GM06990 (cell line): ENCODE data around the gene LGR6.

Experiments
- DNase-seq: peaks from one replicate; pipeline ENCODE4 v3.0.0-alpha.2; 2011; ENCODE audit not compliant: insufficient read length; ENCODE audit errors: extremely low read depth
- H3K27me3 ChIP-seq: replicated peaks from 2 replicates; pipeline ENCODE4 v1.6.0; 2011; ENCODE audit warnings: low read length; ENCODE audit not compliant: control insufficient read depth, insufficient read depth
- H3K36me3 ChIP-seq: 2 replicates; pipeline ENCODE4 v1.5.1; 2011; ENCODE audit warnings: low read length; ENCODE audit not compliant: control insufficient read depth, insufficient read depth
- H3K4me3 ChIP-seq: replicated peaks from 2 replicates; pipeline ENCODE4 v1.5.1; 2011; ENCODE audit warnings: low read depth, mild to moderate bottlenecking, control low read depth, low read length
- TF ChIP-seq, protein P1 (sequence below): IDR thresholded peaks from 2 replicates; pipeline ENCODE4 v1.5.1; 2011; ENCODE audit warnings: low read length, control low read depth, mild to moderate bottlenecking, inconsistent platforms; ENCODE audit not compliant: insufficient read depth, poor library complexity, severe bottlenecking

The LGR6 gene

DNA sequence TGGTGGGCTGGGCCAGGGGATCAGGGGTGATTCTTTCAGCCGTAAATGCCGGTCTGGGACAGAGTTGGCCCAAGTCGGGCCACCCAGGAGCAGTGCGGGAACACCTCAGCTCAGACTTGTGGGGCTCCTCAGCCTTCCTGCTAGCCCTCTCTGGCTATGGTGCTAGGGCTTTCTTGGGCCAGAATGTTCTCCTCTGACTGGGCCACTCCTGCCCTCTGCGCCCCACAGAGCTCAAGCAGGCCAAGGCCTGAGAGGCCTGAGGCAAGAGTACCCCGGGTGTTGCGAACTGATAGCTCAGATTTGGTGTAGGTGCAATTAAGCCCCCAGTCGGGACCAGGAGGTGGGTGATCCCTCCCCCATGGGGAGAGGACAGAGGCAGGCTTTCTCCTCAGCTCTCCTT lies 51.8 kb downstream of the LGR6 start:
- H3K27me3 ChIP-seq: no peaks in the 10 kb centered on the region; the same call in 1 of the 2 replicates
- no peak for DNase-seq
- H3K4me3 ChIP-seq: no peak overlapping the region
- no peaks in the 10 kb centered on the region for H3K36me3 ChIP-seq
- TF ChIP-seq, protein P1, sequence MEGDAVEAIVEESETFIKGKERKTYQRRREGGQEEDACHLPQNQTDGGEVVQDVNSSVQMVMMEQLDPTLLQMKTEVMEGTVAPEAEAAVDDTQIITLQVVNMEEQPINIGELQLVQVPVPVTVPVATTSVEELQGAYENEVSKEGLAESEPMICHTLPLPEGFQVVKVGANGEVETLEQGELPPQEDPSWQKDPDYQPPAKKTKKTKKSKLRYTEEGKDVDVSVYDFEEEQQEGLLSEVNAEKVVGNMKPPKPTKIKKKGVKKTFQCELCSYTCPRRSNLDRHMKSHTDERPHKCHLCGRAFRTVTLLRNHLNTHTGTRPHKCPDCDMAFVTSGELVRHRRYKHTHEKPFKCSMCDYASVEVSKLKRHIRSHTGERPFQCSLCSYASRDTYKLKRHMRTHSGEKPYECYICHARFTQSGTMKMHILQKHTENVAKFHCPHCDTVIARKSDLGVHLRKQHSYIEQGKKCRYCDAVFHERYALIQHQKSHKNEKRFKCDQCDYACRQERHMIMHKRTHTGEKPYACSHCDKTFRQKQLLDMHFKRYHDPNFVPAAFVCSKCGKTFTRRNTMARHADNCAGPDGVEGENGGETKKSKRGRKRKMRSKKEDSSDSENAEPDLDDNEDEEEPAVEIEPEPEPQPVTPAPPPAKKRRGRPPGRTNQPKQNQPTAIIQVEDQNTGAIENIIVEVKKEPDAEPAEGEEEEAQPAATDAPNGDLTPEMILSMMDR: no peak

DNA sequence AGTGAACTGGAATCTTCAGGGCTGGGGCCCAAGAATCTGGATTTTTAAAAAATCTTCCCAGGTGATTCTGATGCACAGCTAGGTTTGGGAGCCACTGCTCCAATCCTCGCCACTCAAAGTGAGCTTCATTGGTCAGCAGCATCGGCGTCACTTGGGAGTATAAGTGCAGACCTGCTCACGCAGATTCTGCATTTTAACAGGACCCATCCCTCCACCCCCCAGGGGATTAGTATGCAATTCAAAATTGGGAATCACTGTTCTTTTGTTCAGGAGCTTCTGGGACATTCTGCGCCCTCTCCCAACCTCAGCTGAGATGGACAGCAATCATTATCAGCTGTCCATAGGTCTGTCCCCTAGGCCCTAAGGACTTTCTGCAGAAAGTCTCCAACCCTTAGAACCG lies 53.5 kb downstream of the LGR6 start:
- TF ChIP-seq, protein P1: no peak
- no peaks in the 10 kb centered on the region; the same call in none of the 2 replicates for H3K27me3 ChIP-seq
- H3K4me3 ChIP-seq: no peak overlapping the region
- no peaks in the 10 kb centered on the region for H3K36me3 ChIP-seq
- DNase-seq: no peak

DNA sequence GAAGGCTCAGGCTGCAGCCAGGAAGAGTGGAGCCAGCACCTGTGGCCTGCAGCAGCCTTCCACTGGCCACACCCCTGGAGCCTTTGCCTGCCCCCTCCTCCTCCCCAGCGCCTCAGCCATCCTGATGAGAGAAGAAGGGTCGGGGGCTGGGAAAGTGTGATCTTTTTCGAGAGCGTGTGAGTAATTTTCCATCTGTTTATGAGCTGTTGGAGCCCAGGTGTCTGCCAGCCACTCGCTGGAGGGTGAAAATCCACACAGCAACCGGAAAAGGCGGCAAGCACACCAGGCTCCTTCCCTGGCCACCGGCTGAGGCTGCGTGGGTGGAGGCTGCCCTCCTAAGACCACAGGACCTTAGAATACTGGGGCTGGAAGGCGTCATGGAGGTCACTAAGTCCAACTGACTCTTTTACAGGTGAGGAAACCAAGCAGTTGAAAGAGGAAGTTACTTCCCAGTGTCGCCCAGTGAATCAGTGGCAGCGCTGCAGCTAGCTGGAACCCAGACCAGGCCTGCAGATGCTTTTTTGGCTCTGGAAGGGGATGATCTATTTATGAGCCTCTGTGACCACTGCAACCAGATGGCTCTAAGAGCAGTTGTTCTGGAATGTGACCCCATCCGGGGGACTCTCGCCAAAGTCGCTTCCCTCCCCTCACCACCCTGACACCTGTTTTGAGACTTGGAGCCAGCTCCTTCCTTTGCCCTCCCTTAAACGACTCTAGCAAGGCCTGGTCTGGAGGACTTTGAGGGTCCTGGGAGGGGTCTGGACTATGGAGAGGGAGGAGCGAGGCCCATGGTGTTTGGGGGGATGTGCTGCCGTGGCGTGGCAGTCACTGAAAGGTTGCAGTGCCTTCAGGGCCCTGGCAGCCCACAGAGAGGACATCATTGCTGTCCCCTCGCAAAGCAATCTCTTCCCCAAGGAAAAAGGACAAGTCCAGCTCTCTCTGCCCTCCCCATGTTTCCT lies 54.5 kb downstream of the LGR6 start:
- DNase-seq: no peak
- H3K27me3 ChIP-seq: no peaks in the 10 kb centered on the region; the same call in none of the 2 replicates
- TF ChIP-seq, protein P1: no peak
- H3K36me3 ChIP-seq: no peaks in the 10 kb centered on the region
- H3K4me3 ChIP-seq: no peak overlapping the region

DNA sequence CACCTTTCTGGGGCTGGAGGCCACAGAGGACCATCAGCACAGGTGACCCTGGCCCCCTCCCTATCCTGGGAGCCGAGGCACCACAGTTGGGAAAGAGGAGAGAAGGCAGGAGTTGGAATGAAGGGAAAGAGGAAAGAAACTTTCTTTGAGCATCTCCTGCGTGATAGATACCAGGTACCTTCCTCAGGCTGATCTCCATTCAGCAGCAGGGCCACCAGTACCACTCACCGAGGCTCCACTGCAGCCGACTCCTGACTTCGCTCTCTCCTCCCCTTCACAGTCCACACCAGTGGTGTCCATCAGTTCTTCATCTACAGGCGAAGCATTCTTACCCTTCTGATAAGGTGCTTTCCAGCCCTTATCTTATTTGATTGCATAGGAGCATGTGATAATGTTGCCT lies 55.3 kb downstream of the LGR6 start:
- Histone ChIP-seq H3K4me3 (no peak overlapping the region), H3K36me3 (no peaks in the 10 kb centered on the region), H3K27me3 (no peaks in the 10 kb centered on the region; the same call in none of the 2 replicates)
- TF ChIP-seq, protein P1: no peak
- DNase-seq: no peak

DNA sequence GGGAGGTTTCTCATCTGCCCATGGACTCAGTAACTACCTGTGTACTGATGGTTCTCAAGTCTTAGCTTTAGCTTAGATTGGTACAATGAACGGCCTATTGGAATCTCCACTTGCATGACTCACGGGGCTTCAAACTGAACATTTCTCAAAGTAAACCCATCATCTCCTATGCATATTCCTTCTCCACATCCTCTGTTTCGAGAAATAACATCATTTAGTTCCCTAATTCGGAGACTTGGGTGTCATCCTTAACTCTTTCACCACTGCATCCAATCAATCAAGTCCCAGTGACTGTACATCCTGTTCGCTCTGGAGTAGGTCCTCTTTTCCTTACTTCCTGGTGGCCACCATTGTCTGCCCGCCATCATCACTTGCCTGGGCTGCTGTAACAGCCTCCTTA lies 55.8 kb downstream of the LGR6 start:
- no peak for DNase-seq
- Histone ChIP-seq H3K27me3 (no peaks in the 10 kb centered on the region; the same call in none of the 2 replicates), H3K4me3 (no peak overlapping the region), H3K36me3 (no peaks in the 10 kb centered on the region)
- TF ChIP-seq, protein P1: no peak

DNA sequence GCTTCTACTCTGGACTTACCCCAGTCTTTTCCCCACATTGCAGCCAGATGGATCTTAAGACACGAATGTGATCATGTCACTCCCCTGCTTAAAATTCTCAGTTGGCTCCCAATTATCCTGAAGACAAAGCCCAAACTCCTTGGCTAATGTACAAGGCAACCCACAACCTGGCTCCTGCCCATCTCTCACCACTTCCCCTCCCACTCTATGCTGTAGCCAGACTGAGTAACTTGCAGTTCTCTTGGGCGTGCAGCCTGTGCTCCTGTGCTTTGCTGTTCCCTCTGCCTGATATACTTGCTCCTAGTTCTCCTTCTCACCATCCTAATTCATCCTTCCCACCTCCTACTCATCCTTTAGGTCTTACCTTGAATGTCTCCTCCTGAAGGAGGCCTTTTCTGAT lies 56.2 kb downstream of the LGR6 start:
- Histone ChIP-seq H3K4me3 (no peak overlapping the region), H3K27me3 (no peaks in the 10 kb centered on the region; the same call in none of the 2 replicates), H3K36me3 (no peaks in the 10 kb centered on the region)
- DNase-seq: no peak
- TF ChIP-seq, protein P1: no peak
